ENCODE data around the gene PCTP. TPM values are rescaled to one million over a fixed set of nuclear protein-coding genes. Genes with fewer than 3 reads are reported as not detected.

PCTP gene
- total RNA-seq, 1 experiment from 2014 or later, result 17.3 TPM

- intact Hi-C loops (cut with micrococcal nuclease; ENCODE audit: unreplicated experiment), result no loop called here
- peaks cover 4% of the 10 kb centered on the region for H3K79me2 ChIP-seq (ENCODE audit: low read depth)
- DNase-seq, result no peak
- no peaks in the 10 kb centered on the region for H3K27me3 ChIP-seq (ENCODE audit: insufficient read depth, low read depth)
- no peak overlapping the region for H2AFZ ChIP-seq
- no peak for TF ChIP-seq EZH2 (IDR thresholded peaks at IDR 0.05; ENCODE audit: low read depth)
- no peak for TF ChIP-seq CTCF (conservative IDR thresholded peaks at IDR 0.05)
- no peak overlapping the region for H3K4me2 ChIP-seq
- H3K9me2 ChIP-seq (ENCODE audit: insufficient read depth), result no peaks in the 10 kb centered on the region
- BruUV-seq (replicated peaks), result no TSS peak
- ChIA-PET POLR2A (ENCODE audit: unreplicated experiment) (no interaction called here), CTCF (no interaction called here)
- no peaks in the 10 kb centered on the region for H3F3A ChIP-seq (ENCODE audit: insufficient read depth, low read depth)
- no peaks in the 10 kb centered on the region for H3K9me3 ChIP-seq (ENCODE audit: insufficient read depth, low read depth)
- H3K36me3 ChIP-seq (ENCODE audit: low read depth), result no peaks in the 10 kb centered on the region
- no peak overlapping the region for H3K4me3 ChIP-seq
- no peaks in the 10 kb centered on the region; the same call in 1 of the 2 replicates for H4K20me1 ChIP-seq (ENCODE audit: insufficient read depth)
- peaks cover 13% of the 10 kb centered on the region for H3K4me1 ChIP-seq (replicated peaks; ENCODE audit: insufficient read depth)
- H3K27ac ChIP-seq, result no peak overlapping the region
Observed at GRCh38 chr17:55757659-55758058, 6.8 kb downstream of the PCTP start.

- no peaks in the 10 kb centered on the region for H3K36me3 ChIP-seq (ENCODE audit: low read depth)
- H3K79me2 ChIP-seq (ENCODE audit: low read depth), result peaks cover under 1% of the 10 kb centered on the region
- peaks cover 11% of the 10 kb centered on the region; the same call in 1 of the 2 replicates for H3K4me1 ChIP-seq (replicated peaks; ENCODE audit: insufficient read depth)
- POLR2A ChIA-PET (ENCODE audit: unreplicated experiment), result no interaction called here
- H3K9me3 ChIP-seq (ENCODE audit: insufficient read depth, low read depth), result no peaks in the 10 kb centered on the region
- no peaks in the 10 kb centered on the region for H3K9me2 ChIP-seq (ENCODE audit: insufficient read depth)
- peak overlapping the region; percentile 31 for H3K4me2 ChIP-seq
- no peak overlapping the region for H2AFZ ChIP-seq
- no peaks in the 10 kb centered on the region for H3K27me3 ChIP-seq (ENCODE audit: insufficient read depth, low read depth)
- H3K27ac ChIP-seq, result no peak overlapping the region
- CTCF ChIA-PET, result no interaction called here
- no peak for DNase-seq
- TF ChIP-seq EZH2 (IDR thresholded peaks at IDR 0.05; ENCODE audit: low read depth), result no peak
- no peak for TF ChIP-seq CTCF (conservative IDR thresholded peaks at IDR 0.05)
- H3F3A ChIP-seq (ENCODE audit: insufficient read depth, low read depth), result no peaks in the 10 kb centered on the region; the same call in 1 of the 2 replicates
- no peak overlapping the region for H3K4me3 ChIP-seq
- no peaks in the 10 kb centered on the region; the same call in 1 of the 2 replicates for H4K20me1 ChIP-seq (ENCODE audit: insufficient read depth)
- intact Hi-C loops (cut with micrococcal nuclease; ENCODE audit: unreplicated experiment), result no loop called here
- no TSS peak for BruUV-seq (replicated peaks)
Observed at GRCh38 chr17:55758171-55758570, 7.3 kb downstream of the PCTP start.

- Histone ChIP-seq H3K4me2 (no peak overlapping the region), H3K4me3 (no peak overlapping the region), H3K27me3 (ENCODE audit: insufficient read depth, low read depth) (no peaks in the 10 kb centered on the region), H3K4me1 (replicated peaks; ENCODE audit: insufficient read depth) (peaks cover 11% of the 10 kb centered on the region; the same call in 1 of the 2 replicates), H2AFZ (no peak overlapping the region), H3K79me2 (ENCODE audit: low read depth) (no peaks in the 10 kb centered on the region; the same call in 1 of the 2 replicates), H3F3A (ENCODE audit: insufficient read depth, low read depth) (no peaks in the 10 kb centered on the region; the same call in 1 of the 2 replicates), H4K20me1 (ENCODE audit: insufficient read depth) (no peaks in the 10 kb centered on the region; the same call in 1 of the 2 replicates), H3K9me2 (ENCODE audit: insufficient read depth) (no peaks in the 10 kb centered on the region), H3K27ac (no peak overlapping the region), H3K36me3 (ENCODE audit: low read depth) (no peaks in the 10 kb centered on the region), H3K9me3 (ENCODE audit: insufficient read depth, low read depth) (no peaks in the 10 kb centered on the region)
- TF ChIP-seq EZH2 (IDR thresholded peaks at IDR 0.05; ENCODE audit: low read depth), result no peak
- no peak for TF ChIP-seq CTCF (conservative IDR thresholded peaks at IDR 0.05)
- BruUV-seq (replicated peaks), result no TSS peak
- POLR2A ChIA-PET (ENCODE audit: unreplicated experiment), result no interaction called here
- intact Hi-C loops (cut with micrococcal nuclease; ENCODE audit: unreplicated experiment), result no loop called here
- no peak for DNase-seq
- CTCF ChIA-PET, result no interaction called here
Observed at GRCh38 chr17:55760643-55761355, 9.9 kb downstream of the PCTP start.

Measured in PC-9 (cell line).